HepG2 (cell line): Measurements from ENCODE around the gene SHCBP1L. TPM values are rescaled to one million over a fixed set of nuclear protein-coding genes. Genes with fewer than 3 reads are reported as not detected.

Experiments used
- CCDC6 ChIP-seq: sonication (generic); formaldehyde crosslinking; IDR thresholded peaks from 2 replicates; pipeline ENCODE4 v1.8.1; 2022; ENCODE audit warnings: mild to moderate bottlenecking, missing genetic modification reagents, moderate library complexity
- CERS6 ChIP-seq: sonication (generic); formaldehyde crosslinking; IDR thresholded peaks from 2 replicates; pipeline ENCODE4 v1.5.0; 2020; ENCODE audit warnings: missing genetic modification reagents
- HDAC6 ChIP-seq: fragments of 200-600 bp; sonication (generic); IDR thresholded peaks from 2 replicates; pipeline ENCODE4 v1.7.0; 2017; ENCODE audit warnings: mild to moderate bottlenecking, antibody characterized with exemption, low read length, low read depth
- HES4 ChIP-seq: sonication (generic); formaldehyde crosslinking; IDR thresholded peaks from 2 replicates; pipeline ENCODE4 v1.9.0; 2021; ENCODE audit warnings: mild to moderate bottlenecking, missing genetic modification reagents, borderline replicate concordance
- IKZF5 ChIP-seq: IDR thresholded peaks from 2 replicates; pipeline ENCODE4 v1.6.1; 2018; ENCODE audit warnings: missing genetic modification reagents, mild to moderate bottlenecking, missing compliant biosample characterization
- MAFG ChIP-seq: sonication (generic); formaldehyde crosslinking; IDR thresholded peaks from 2 replicates; pipeline ENCODE4 v1.5.1; 2020; ENCODE audit warnings: mild to moderate bottlenecking, missing genetic modification reagents
- NCOA5 ChIP-seq: sonication (generic); formaldehyde crosslinking; IDR thresholded peaks from 2 replicates; pipeline ENCODE4 v1.4.0; 2020; ENCODE audit warnings: missing genetic modification reagents
- NKX3-1 ChIP-seq: sonication (generic); formaldehyde crosslinking; IDR thresholded peaks from 2 replicates; pipeline ENCODE4 v1.5.0; 2020; ENCODE audit warnings: missing genetic modification reagents
- RFXAP ChIP-seq: sonication (generic); formaldehyde crosslinking; IDR thresholded peaks from 2 replicates; pipeline ENCODE4 v1.4.0; 2020; ENCODE audit warnings: missing genetic modification reagents, borderline replicate concordance
- TGIF2 ChIP-seq: IDR thresholded peaks from 2 replicates; pipeline ENCODE4 v1.6.1; 2016; ENCODE audit warnings: control low read depth, missing compliant biosample characterization
- ZBTB40 ChIP-seq, 2 experiments: fragments of 450-650 bp in 1 of 2; sonication (generic) in 1 of 2; formaldehyde crosslinking in 1 of 2; IDR thresholded peaks; 2 replicates each; pipeline versions ENCODE4 v1.6.1 to v1.8.0; 2016 to 2022; ENCODE audit warnings: antibody characterized with exemption in 1 of 2, mild to moderate bottlenecking in 1 of 2, missing genetic modification reagents in 1 of 2
- ZNF234 ChIP-seq: sonication (generic); formaldehyde crosslinking; conservative IDR thresholded peaks from 2 replicates; pipeline ENCODE4 v1.5.1; 2020; ENCODE audit warnings: mild to moderate bottlenecking, missing genetic modification reagents
- ZNF761 ChIP-seq: sonication (generic); formaldehyde crosslinking; conservative IDR thresholded peaks from 2 replicates; pipeline ENCODE4 v1.4.0; 2020; ENCODE audit warnings: mild to moderate bottlenecking, missing genetic modification reagents
- ZSCAN5A ChIP-seq: sonication (generic); formaldehyde crosslinking; IDR thresholded peaks from 2 replicates; pipeline ENCODE4 v1.8.0; 2022; ENCODE audit warnings: mild to moderate bottlenecking, missing genetic modification reagents, borderline replicate concordance
- polyA plus RNA-seq, 8 experiments: library from polyadenylated mRNA; depleted of rRNA in 3 of 8; stranded (reverse) in 7 of 8; unstranded in 1 of 8; fragments of >200 nt; fragmentation: Illumina TruSeq in 4 of 8; extraction: Trizol in 4 of 8; gene quantifications; 2 replicates each; pipeline versions ENCODE4 v1.2.1 to v1.2.3, GENCODE V29; 2011 to 2016; ENCODE audit warnings: low read depth in 4 of 8, missing spikeins in 1 of 8, mixed read lengths in 1 of 8; ENCODE audit not compliant: insufficient read depth in 1 of 8
- total RNA-seq, 5 experiments: library from RNA; depleted of rRNA; stranded (reverse); fragments of >200 nt; fragmentation: Illumina TruSeq; extraction: Trizol; gene quantifications; 2 replicates each; pipeline ENCODE4 v1.2.3, GENCODE V29; 2016; ENCODE audit warnings: low read depth in 1 of 5
- TF ChIP-seq, protein P1 (sequence below): sonication (generic); formaldehyde crosslinking; IDR thresholded peaks from 2 replicates; pipeline ENCODE4 v1.4.0; 2020; ENCODE audit warnings: mild to moderate bottlenecking, missing genetic modification reagents, borderline replicate concordance

SHCBP1L gene
- total and polyA plus RNA-seq, 2 of the 13 experiments (the other 11 are each of a cell fraction or from before 2014, with no cell fraction given), result not detected

DNA sequence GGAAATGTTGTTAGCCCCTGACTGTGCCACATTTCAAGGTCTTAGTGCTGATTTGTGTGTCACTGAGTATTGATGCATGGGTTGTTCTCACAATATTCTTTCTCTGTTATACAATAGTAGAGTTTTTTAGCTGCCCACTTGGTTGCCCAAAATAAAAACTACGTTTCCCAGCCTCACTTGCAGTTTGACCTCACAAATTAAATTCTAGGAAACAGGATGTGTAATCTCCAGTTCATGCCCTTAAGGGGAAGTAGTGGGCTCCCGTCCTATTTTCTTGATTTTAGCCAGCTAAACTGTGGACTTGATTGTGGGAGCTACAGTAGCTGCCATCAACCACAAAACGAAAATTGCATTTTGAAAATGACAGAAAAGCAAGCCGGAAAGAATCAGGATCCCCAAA lies 42.9 kb upstream of the SHCBP1L start (continued):
- no peak for TF ChIP-seq ZBTB40 (IDR thresholded peaks at IDR 0.05)
- no peak for TF ChIP-seq ZBTB40 (CRISPR knock-in tag; IDR thresholded peaks at IDR 0.05)
- no peak for TF ChIP-seq ZSCAN5A
- TF ChIP-seq HES4 (CRISPR knock-in tag), result no peak
- no peak for TF ChIP-seq ZNF234 (CRISPR knock-in tag)
- TF ChIP-seq MAFG (CRISPR knock-in tag), result no peak
- TF ChIP-seq HDAC6, result no peak
- TF ChIP-seq NCOA5 (CRISPR knock-in tag), result no peak
- TF ChIP-seq NKX3-1 (CRISPR knock-in tag), result no peak
- no peak for TF ChIP-seq RFXAP (CRISPR knock-in tag)
- TF ChIP-seq TGIF2 (CRISPR knock-in tag), result no peak
- no peak for TF ChIP-seq CCDC6 (CRISPR knock-in tag)
- no peak for TF ChIP-seq CERS6 (CRISPR knock-in tag)
- TF ChIP-seq ZNF761 (CRISPR knock-in tag), result no peak
- TF ChIP-seq, protein P1, sequence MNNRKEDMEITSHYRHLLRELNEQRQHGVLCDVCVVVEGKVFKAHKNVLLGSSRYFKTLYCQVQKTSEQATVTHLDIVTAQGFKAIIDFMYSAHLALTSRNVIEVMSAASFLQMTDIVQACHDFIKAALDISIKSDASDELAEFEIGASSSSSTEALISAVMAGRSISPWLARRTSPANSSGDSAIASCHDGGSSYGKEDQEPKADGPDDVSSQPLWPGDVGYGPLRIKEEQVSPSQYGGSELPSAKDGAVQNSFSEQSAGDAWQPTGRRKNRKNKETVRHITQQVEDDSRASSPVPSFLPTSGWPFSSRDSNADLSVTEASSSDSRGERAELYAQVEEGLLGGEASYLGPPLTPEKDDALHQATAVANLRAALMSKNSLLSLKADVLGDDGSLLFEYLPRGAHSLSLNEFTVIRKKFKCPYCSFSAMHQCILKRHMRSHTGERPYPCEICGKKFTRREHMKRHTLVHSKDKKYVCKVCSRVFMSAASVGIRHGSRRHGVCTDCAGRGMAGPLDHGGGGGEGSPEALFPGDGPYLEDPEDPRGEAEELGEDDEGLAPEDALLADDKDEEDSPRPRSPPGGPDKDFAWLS, result no peak
- no peak for TF ChIP-seq IKZF5 (CRISPR knock-in tag)
